OCI-LY7 (cell line): ENCODE measurements around the gene CD28.

Experiments
- CTCF ChIP-seq: fragments of 200-600 bp; sonication (generic); conservative IDR thresholded peaks from 2 replicates; pipeline ENCODE4 v1.5.1; 2014; ENCODE audit warnings: mild to moderate bottlenecking, antibody characterized with exemption, low read length, moderate library complexity, mixed read lengths
- EZH2phosphoT487 ChIP-seq: fragments of 200-600 bp; sonication (generic); IDR thresholded peaks from 2 replicates; pipeline ENCODE4 v1.6.1; 2018; ENCODE audit warnings: low read depth, borderline replicate concordance, mild to moderate bottlenecking, mixed run types, antibody characterized with exemption, low read length, moderate library complexity, mixed read lengths

GRCh38 chr2:203739351-203739750 is 32.9 kb downstream of the CD28 start:
- no peak for TF ChIP-seq CTCF
- no peak for TF ChIP-seq EZH2phosphoT487
